Measurements from ENCODE around the gene ATP5PO.
"Not testable (repeated sequence)": the region's sequence is repeated elsewhere in the genome, so short reads cannot be mapped to it uniquely, and the experiment has no call there.

- TF ChIP-seq JUND (CRISPR knock-in tag; IDR thresholded peaks at IDR 0.05); POLR2AphosphoS5 (IDR thresholded peaks at IDR 0.05; ENCODE audit: low read depth, low read length); CTCF (CRISPR knock-in tag; IDR thresholded peaks at IDR 0.05); FOXP1 (IDR thresholded peaks at IDR 0.05); FOXP1 (CRISPR knock-in tag; IDR thresholded peaks at IDR 0.05); FOXM1 (CRISPR knock-in tag; IDR thresholded peaks at IDR 0.05); ZNF430 (CRISPR knock-in tag; IDR thresholded peaks at IDR 0.05); MYC (CRISPR knock-in tag; IDR thresholded peaks at IDR 0.05; ENCODE audit: borderline replicate concordance); ELK4 (CRISPR knock-in tag; IDR thresholded peaks at IDR 0.05; ENCODE audit: borderline replicate concordance); ZNF414 (CRISPR knock-in tag; IDR thresholded peaks at IDR 0.05); ZSCAN30 (CRISPR knock-in tag; IDR thresholded peaks at IDR 0.05); ZSCAN20 (CRISPR knock-in tag; IDR thresholded peaks at IDR 0.05; ENCODE audit: borderline replicate concordance); POLR2A (IDR thresholded peaks at IDR 0.05; ENCODE audit: insufficient read depth in 1 of 2, low read depth in 2 of 2, low read length in 2 of 2): not testable (repeated sequence)
These were observed 52.4 kb downstream of the ATP5PO start for GRCh38 chr21:33863191-33863590.
